Hepatocyte (in vitro differentiated cells): ENCODE data around the gene ITSN1.

Experiments used
- EZH2phosphoT487 ChIP-seq: fragments of 200-600 bp; sonication (generic); IDR thresholded peaks from one replicate; pipeline ENCODE4 v1.6.1; 2018; ENCODE audit warnings: antibody characterized with exemption, mild to moderate bottlenecking, low read depth, moderate library complexity; ENCODE audit not compliant: unreplicated experiment, severe bottlenecking
- TF ChIP-seq, protein P1 (sequence below): fragments of 200-600 bp; sonication (generic); IDR thresholded peaks from 2 replicates; pipeline ENCODE4 v1.5.1; 2016; ENCODE audit warnings: antibody characterized with exemption, mild to moderate bottlenecking; ENCODE audit not compliant: poor library complexity

DNA sequence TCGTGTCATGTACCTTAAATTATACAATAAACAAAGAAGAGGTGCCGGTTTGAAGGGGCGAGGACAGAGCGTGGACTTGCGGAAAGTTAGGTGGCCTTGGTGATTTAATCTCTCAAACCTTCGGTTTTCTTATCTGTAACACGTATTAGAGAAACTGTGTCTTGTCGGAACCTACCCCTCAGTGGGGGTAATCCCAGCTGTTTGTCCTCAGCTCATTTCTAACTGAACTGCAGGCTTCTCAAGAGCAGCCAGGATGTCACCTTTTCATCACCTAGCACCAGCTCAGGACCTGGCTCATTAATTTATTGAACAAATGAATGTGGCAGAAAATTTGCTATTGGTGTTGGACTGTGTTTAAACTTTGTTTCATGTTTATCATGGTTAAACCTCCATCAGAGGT lies 31.2 kb downstream of the ITSN1 start:
- TF ChIP-seq, protein P1, sequence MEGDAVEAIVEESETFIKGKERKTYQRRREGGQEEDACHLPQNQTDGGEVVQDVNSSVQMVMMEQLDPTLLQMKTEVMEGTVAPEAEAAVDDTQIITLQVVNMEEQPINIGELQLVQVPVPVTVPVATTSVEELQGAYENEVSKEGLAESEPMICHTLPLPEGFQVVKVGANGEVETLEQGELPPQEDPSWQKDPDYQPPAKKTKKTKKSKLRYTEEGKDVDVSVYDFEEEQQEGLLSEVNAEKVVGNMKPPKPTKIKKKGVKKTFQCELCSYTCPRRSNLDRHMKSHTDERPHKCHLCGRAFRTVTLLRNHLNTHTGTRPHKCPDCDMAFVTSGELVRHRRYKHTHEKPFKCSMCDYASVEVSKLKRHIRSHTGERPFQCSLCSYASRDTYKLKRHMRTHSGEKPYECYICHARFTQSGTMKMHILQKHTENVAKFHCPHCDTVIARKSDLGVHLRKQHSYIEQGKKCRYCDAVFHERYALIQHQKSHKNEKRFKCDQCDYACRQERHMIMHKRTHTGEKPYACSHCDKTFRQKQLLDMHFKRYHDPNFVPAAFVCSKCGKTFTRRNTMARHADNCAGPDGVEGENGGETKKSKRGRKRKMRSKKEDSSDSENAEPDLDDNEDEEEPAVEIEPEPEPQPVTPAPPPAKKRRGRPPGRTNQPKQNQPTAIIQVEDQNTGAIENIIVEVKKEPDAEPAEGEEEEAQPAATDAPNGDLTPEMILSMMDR = no peak
- TF ChIP-seq EZH2phosphoT487 = no peak
